Upper lobe of left lung (tissue), 6 donors: ENCODE data around the gene ACVR2A. TPM values are rescaled to one million over a fixed set of nuclear protein-coding genes. Genes with fewer than 3 reads are reported as not detected.

ENCODE experiments used
- ATAC-seq, 2 donors: fragments of 200-7000 bp; cut with Tn5 transposase; one replicate each; pipeline ENCODE4 v1.9.1; 2022; ENCODE audit warnings: mild to moderate bottlenecking in 2 of 2, moderate library complexity in 2 of 2; ENCODE audit not compliant: low FRiP score in 2 of 2
- DNase-seq, 2 donors: peaks; one replicate each; pipeline ENCODE4 v3.0.0-alpha.2; 2019 to 2020
- H3K27ac ChIP-seq, 4 donors: fragments of 200-600 bp; sonication (generic); one replicate each; pipeline ENCODE4 v1.5.1; 2016 to 2019
- H3K27me3 ChIP-seq, 4 donors: fragments of 200-600 bp; sonication (generic); one replicate each; pipeline ENCODE4 v1.5.1; 2017 to 2019
- H3K36me3 ChIP-seq, 4 donors: fragments of 200-600 bp; sonication (generic); one replicate each; pipeline ENCODE4 v1.5.1; 2016 to 2019
- H3K4me1 ChIP-seq, 4 donors: fragments of 200-600 bp; sonication (generic); one replicate each; pipeline ENCODE4 v1.5.1; 2018 to 2019
- H3K4me3 ChIP-seq, 4 donors: fragments of 200-600 bp; sonication (generic); one replicate each; pipeline ENCODE4 v1.5.1; 2017 to 2019; ENCODE audit warnings: mild to moderate bottlenecking in 2 of 4, moderate library complexity in 1 of 4
- H3K9me3 ChIP-seq, 4 donors: fragments of 200-600 bp; sonication (generic); one replicate each; pipeline ENCODE4 v1.5.1; 2018 to 2019
- EP300 ChIP-seq, 4 donors: sonication (generic); formaldehyde crosslinking; IDR thresholded peaks; one replicate each; pipeline ENCODE4 v1.5.1; 2017; ENCODE audit warnings: antibody characterized with exemption in 4 of 4, control low read depth in 2 of 4
- POLR2A ChIP-seq, 4 donors: fragments of 450-650 bp; IDR thresholded peaks; one replicate each; pipeline ENCODE4 v1.5.1; 2016 to 2017; ENCODE audit warnings: antibody characterized with exemption in 4 of 4, mild to moderate bottlenecking in 2 of 4
- POLR2AphosphoS5 ChIP-seq, 2 donors: sonication (generic); formaldehyde crosslinking; IDR thresholded peaks; one replicate each; pipeline ENCODE4 v1.5.1; 2017; ENCODE audit warnings: antibody characterized with exemption in 2 of 2
- WGBS, 2 donors: methylation state at CpG; one replicate each; pipeline ENCODE4 v1.1.5; 2017 to 2018; 5-methylcytosine and 5-hydroxymethylcytosine counted together
- total RNA-seq, 6 donors: library from RNA; depleted of rRNA in 4 of 6; stranded (reverse); fragments of >200 nt in 4 of 6; gene quantifications; one replicate each; pipeline versions ENCODE4 v1.1.0 to v1.2.1, GENCODE V29; 2016 to 2021
- TF ChIP-seq, protein P1 (sequence below), 6 experiments: fragments of 450-650 bp in 4 of 6; fragments of 200-600 bp in 2 of 6; sonication (generic) in 2 of 6; IDR thresholded peaks; one replicate each; pipeline ENCODE4 v1.5.1; 2016 to 2019; ENCODE audit warnings: antibody characterized with exemption in 6 of 6
- donor health status: DM: no; HTN: no; CAD: no; lungs with moderate emphysema.
- donor health status: DM: no; HTN: yes; CAD: no; lungs with severe emphysema.

The ACVR2A gene
- total RNA-seq, 6 donors from 2014 or later, result 5.5 to 34.5 (median 11.0) TPM

DNA sequence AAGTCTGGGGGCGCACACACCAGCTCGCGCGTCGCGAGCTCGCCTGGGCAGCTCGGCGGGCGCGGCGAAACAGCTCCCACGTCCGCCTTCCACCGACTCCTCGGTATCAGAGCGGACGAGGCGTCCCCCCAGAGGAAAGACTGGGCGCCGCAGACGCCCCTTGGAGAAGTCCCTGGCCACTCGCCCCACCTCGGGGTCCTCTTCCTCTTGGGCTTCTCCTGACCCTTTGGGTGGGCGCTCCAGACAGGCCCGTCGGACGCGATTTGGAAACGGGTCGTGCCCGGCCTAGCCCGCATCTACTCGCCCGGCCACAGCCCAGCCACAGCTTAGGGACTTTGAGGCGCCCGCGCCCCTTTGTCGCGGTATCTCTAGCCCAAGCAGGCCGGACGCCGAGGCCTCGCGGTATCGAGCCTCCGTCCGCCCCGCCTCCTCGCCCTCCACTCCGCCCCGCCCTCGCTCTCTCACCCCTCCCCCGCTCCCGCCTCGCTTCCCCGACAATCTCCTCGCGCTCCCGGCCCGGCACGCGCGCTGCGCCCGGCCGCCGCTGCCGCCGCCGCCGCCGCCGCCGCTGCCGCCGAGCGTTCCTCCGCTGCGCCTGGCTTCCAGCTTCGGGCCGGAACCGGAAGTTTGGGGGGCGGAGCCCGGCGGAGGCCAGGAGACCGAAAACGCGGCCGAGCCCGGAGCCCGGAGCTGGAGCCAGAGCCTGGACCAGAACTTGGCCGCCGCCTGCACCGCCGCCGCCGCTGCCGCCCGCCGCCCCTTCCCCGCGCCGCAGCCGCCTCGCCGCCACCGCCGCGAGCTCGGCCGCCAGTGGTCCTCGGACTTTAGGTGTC is 749 bp upstream of the ACVR2A start:
- 1% methylated on average over 44 of the region's 113 CpGs; no CpG with 5 or more reads in 1 of the 2 donors for WGBS, 2 donors
- no peaks in the 10 kb centered on the region for H3K9me3 ChIP-seq
- H3K4me3 ChIP-seq, result peak overlapping the region; percentile 61 to 86 (median 76)
- DNase-seq (peak; percentile 92 to 98), ATAC-seq (peak; percentile 96)
- H3K27ac ChIP-seq, result peak overlapping the region; percentile 93 to 97 (median 96)
- H3K36me3 ChIP-seq, result no peaks in the 10 kb centered on the region
- TF ChIP-seq POLR2A (IDR thresholded peaks at IDR 0.05) (peak in 3 of 4 donors; percentile 40 to 69 (median 54)), EP300 (IDR thresholded peaks at IDR 0.05) (no peak), POLR2AphosphoS5 (IDR thresholded peaks at IDR 0.05) (peak in 1 of 2 donors; percentile 41)
- TF ChIP-seq, protein P1, sequence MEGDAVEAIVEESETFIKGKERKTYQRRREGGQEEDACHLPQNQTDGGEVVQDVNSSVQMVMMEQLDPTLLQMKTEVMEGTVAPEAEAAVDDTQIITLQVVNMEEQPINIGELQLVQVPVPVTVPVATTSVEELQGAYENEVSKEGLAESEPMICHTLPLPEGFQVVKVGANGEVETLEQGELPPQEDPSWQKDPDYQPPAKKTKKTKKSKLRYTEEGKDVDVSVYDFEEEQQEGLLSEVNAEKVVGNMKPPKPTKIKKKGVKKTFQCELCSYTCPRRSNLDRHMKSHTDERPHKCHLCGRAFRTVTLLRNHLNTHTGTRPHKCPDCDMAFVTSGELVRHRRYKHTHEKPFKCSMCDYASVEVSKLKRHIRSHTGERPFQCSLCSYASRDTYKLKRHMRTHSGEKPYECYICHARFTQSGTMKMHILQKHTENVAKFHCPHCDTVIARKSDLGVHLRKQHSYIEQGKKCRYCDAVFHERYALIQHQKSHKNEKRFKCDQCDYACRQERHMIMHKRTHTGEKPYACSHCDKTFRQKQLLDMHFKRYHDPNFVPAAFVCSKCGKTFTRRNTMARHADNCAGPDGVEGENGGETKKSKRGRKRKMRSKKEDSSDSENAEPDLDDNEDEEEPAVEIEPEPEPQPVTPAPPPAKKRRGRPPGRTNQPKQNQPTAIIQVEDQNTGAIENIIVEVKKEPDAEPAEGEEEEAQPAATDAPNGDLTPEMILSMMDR (IDR thresholded peaks at IDR 0.05), result peak in 4 of 6 experiments; percentile 30 to 60 (median 42)
- H3K27me3 ChIP-seq, result no peaks in the 10 kb centered on the region
- H3K4me1 ChIP-seq, result peaks cover 19 to 22% (median 22%) of the 10 kb centered on the region in 4 donors

DNA sequence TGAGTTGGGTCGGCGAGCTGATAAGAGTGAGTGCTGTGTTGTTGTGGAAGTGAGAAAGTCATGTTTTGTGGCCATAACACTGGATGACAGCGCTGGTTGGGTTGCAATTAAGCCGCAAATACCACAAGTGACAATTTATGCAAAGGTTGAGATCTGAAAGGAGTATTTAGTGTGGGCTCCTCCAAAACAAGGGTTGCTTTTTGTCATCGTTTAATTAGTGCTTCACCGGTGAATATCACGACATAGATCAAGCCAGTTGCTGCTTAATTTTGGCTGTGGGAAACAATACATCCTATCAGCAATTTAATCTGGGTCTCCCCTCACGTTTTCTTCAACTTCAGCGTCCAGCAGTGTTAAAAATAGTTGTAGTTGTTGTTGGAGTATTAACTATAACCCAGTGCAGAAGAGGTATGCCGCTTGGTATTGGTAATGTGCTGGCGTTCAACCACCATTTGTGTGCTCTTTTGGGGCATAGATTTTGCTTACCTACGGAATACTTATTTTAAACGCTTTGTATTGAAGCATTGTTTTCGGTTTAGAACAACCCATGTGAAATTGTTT is 662 bp downstream of the ACVR2A start:
- no peaks in the 10 kb centered on the region for H3K36me3 ChIP-seq
- ATAC-seq (no peak), DNase-seq (no peak)
- peaks cover 22 to 28% (median 25%) of the 10 kb centered on the region in 4 donors for H3K4me1 ChIP-seq
- 2% methylated on average over 14 of the region's 14 CpGs for WGBS, 2 donors
- H3K9me3 ChIP-seq, result no peaks in the 10 kb centered on the region
- H3K4me3 ChIP-seq, result peak overlapping the region; percentile 61 to 86 (median 76)
- no peak for TF ChIP-seq POLR2A (IDR thresholded peaks at IDR 0.05)
- H3K27ac ChIP-seq, result peak overlapping the region; percentile 84 to 97 (median 90)
- no peaks in the 10 kb centered on the region for H3K27me3 ChIP-seq

DNA sequence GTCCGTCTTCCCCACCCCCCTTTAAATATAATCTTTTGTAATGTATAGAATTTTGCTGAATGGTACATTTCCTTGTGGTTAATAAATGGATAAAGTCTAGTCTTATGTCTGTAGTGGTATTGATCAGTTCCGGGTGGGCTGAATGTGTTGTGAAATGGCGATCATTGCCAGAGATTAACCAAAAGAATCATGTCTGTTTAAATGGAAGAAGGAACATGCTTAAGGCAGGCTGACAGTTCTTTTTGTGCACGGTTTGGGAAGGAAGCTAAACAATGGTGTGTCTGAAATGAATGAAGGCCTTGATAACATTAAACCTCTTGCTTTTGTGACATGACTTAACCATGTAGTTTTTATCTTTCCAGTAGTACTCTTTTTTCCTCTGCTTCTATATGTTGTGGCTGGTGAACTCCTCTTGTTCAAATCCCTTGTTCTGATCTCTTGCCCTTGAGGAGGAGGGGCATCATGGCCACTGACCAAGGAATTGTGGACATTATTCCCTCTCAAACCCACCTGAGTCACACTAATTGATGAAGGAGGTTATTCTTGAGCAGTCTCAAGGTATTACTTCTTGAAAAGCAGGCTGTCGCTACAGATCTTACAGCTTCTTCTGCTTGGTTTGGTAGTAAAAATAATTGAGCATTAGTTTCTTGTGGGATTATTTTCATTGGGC is 1.7 kb downstream of the ACVR2A start:
- H3K36me3 ChIP-seq, result no peaks in the 10 kb centered on the region
- peak overlapping the region in 3 of 4 donors; percentile 61 to 86 (median 82) for H3K4me3 ChIP-seq
- DNase-seq, result no peak
- H3K27me3 ChIP-seq, result no peaks in the 10 kb centered on the region
- H3K9me3 ChIP-seq, result no peaks in the 10 kb centered on the region
- TF ChIP-seq POLR2A (IDR thresholded peaks at IDR 0.05), result no peak
- TF ChIP-seq EP300 (IDR thresholded peaks at IDR 0.05), result no peak
- TF ChIP-seq, protein P1 (IDR thresholded peaks at IDR 0.05), result no peak
- no peak for TF ChIP-seq POLR2AphosphoS5 (IDR thresholded peaks at IDR 0.05)
- peak overlapping the region in 2 of 4 donors; percentile 15 to 41 for H3K27ac ChIP-seq
- no peak for ATAC-seq
- WGBS, 2 donors, result 23 to 26% methylated on average over 5 of the region's 5 CpGs
- peaks cover 22 to 37% (median 32%) of the 10 kb centered on the region in 4 donors for H3K4me1 ChIP-seq

DNA sequence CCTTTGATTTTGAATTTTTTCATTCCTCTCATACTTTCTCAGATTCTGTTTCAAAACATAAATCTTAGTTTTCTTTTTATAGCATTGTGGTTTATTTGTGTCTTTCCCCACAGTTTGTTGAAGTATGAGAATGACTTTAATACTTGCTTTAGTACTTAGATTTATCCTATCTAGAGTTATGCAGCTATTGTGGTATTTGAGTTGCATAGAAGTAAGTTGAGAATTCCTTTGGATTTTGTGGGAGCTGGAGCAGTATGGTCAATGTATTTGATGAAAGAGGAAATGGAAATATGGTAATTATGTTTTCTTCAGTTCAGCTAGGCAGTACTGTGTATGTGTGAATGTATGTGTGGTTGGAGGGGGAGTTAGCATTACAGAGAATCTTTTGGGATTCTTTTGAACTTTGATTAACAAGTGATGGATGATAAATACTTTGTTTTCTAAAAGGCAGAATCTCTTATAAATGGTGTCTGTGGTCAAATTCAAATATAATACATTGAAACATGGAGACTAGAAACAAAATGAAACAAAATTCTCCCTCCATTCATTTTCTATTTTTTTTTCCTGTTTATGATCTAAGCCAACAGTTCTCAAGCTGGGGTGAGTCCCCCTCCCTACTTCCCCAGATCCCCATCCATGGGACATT is 3.0 kb downstream of the ACVR2A start:
- ATAC-seq, result no peak
- Histone ChIP-seq H3K9me3 (no peaks in the 10 kb centered on the region), H3K4me3 (no peak overlapping the region), H3K27ac (no peak overlapping the region), H3K27me3 (no peaks in the 10 kb centered on the region), H3K36me3 (no peaks in the 10 kb centered on the region), H3K4me1 (peaks cover 17 to 37% (median 31%) of the 10 kb centered on the region in 4 donors)
- no peak for DNase-seq
- TF ChIP-seq POLR2A (IDR thresholded peaks at IDR 0.05) (no peak), EP300 (IDR thresholded peaks at IDR 0.05) (no peak), POLR2AphosphoS5 (IDR thresholded peaks at IDR 0.05) (no peak)
- TF ChIP-seq, protein P1 (IDR thresholded peaks at IDR 0.05), result no peak
